ENCODE data around the gene PRKCB. TPM values are rescaled to one million over a fixed set of nuclear protein-coding genes. Genes with fewer than 3 reads are reported as not detected.

The PRKCB gene
- total and polyA plus RNA-seq, 2 of the 8 experiments (the other 6 are each of a cell fraction or from before 2014, with no cell fraction given): 7.1 to 12.1 TPM

- Histone ChIP-seq H3K36me3 (ENCODE audit: control insufficient read depth in 2 of 4, insufficient read depth in 4 of 4, low read length in 3 of 4) (no peaks in the 10 kb centered on the region), H2BK120ac (replicated peaks; ENCODE audit: low read depth, low read length) (no peak overlapping the region), H4K20me1 (replicated peaks in 1 of 2; ENCODE audit: control insufficient read depth in 1 of 2, insufficient read depth in 2 of 2, low read length in 2 of 2) (no peaks in the 10 kb centered on the region), H3K18ac (ENCODE audit: extremely low read depth, low read length) (no peak overlapping the region), H3K9ac (replicated peaks in 1 of 4; ENCODE audit: extremely low read depth in 1 of 4, low read depth in 3 of 4, low read length in 3 of 4) (no peak overlapping the region), H3K14ac (ENCODE audit: insufficient read length) (no peak overlapping the region), H4K91ac (replicated peaks; ENCODE audit: insufficient read length, low read length) (no peak overlapping the region), H3K4me2 (ENCODE audit: insufficient read depth in 1 of 2, low read depth in 2 of 2, low read length in 2 of 2) (no peak overlapping the region), H3K9me3 (ENCODE audit: insufficient read depth in 2 of 2, low read depth in 1 of 2, low read length in 1 of 2) (no peaks in the 10 kb centered on the region), H4K8ac (ENCODE audit: extremely low read depth, insufficient read depth, low read length) (no peak overlapping the region; the same call in 1 of the 2 replicates), H2AK5ac (ENCODE audit: low read depth, low read length) (no peak overlapping the region), H2BK5ac (ENCODE audit: low read depth, low read length) (no peak overlapping the region), H3K27me3 (replicated peaks in 1 of 4; ENCODE audit: control insufficient read depth in 3 of 4, extremely low read depth in 1 of 4, insufficient read depth in 3 of 4, low read length in 3 of 4) (no peaks in the 10 kb centered on the region), H2BK20ac (ENCODE audit: low read length) (no peak overlapping the region), H3K56ac (replicated peaks; ENCODE audit: insufficient read length, low read depth, low read length) (no peak overlapping the region), H3K79me2 (ENCODE audit: control insufficient read depth in 1 of 2, insufficient read depth in 2 of 2, low read length in 2 of 2) (no peaks in the 10 kb centered on the region), H3K4ac (replicated peaks; ENCODE audit: insufficient read length, low read depth, low read length) (no peak overlapping the region), H4K5ac (ENCODE audit: insufficient read length, low read depth, low read length) (no peak overlapping the region), H3K23me2 (ENCODE audit: low read depth, low read length) (no peaks in the 10 kb centered on the region), H2BK15ac (ENCODE audit: low read length) (no peak overlapping the region), H3K27ac (ENCODE audit: low read depth, low read length) (no peak overlapping the region), H2BK12ac (ENCODE audit: low read depth, low read length) (no peak overlapping the region), H3K79me1 (ENCODE audit: low read depth, low read length) (no peaks in the 10 kb centered on the region), H3K4me3 (ENCODE audit: extremely low read depth in 1 of 4, insufficient read depth in 2 of 4, low read depth in 3 of 4, low read length in 4 of 4) (no peak overlapping the region), H3K4me1 (replicated peaks in 1 of 4; ENCODE audit: control insufficient read depth in 3 of 4, insufficient read depth in 4 of 4, low read length in 3 of 4) (no peaks in the 10 kb centered on the region), H2AFZ (ENCODE audit: low read length) (no peak overlapping the region), H3K23ac (ENCODE audit: insufficient read length) (no peak overlapping the region)
- ChIA-PET CTCF (ENCODE audit: partially characterized antibody) (interaction anchor here (0.6 to 7.8 kb wide), 54 partner anchors 9 to 1152 kb away, joined by 3 to 52 read pairs (median 3); partner anchors contain the start of gene CHP2), POLR2A (ENCODE audit: partially characterized antibody) (interaction anchor here (0.7 to 1.0 kb wide), 3 partner anchors 9 to 231 kb away, joined by 3 to 4 read pairs (median 3); no protein-coding TSS in a partner anchor)
- DNase-seq (ENCODE audit: low read depth in 1 of 2, low spot score in 2 of 2) (peak; percentile 10 to 80), FAIRE-seq (no peak)
- 49% methylated on average over 8 of the region's 8 CpGs; no CpG with 5 or more reads in 1 of the 2 experiments for WGBS, 2 experiments (ENCODE audit: extremely low coverage in 1 of 2, insufficient coverage in 1 of 2, insufficient read length in 1 of 2, insufficient replicate concordance in 2 of 2, low coverage in 1 of 2, low lambda C conversion rate in 2 of 2, missing lambda C conversion rate in 1 of 2)
- no peak for TF ChIP-seq TBP (IDR thresholded peaks at IDR 0.05; ENCODE audit: low read depth, low read length)
- no peak for TF ChIP-seq BCL11A (IDR thresholded peaks at IDR 0.05; ENCODE audit: low read depth in 2 of 2, low read length in 2 of 2)
- no peak for TF ChIP-seq POU5F1 (IDR thresholded peaks at IDR 0.05; ENCODE audit: low read depth, low read length)
- TF ChIP-seq JUN (IDR thresholded peaks at IDR 0.05; ENCODE audit: low read depth, low read length): no peak
- no peak for TF ChIP-seq EGR1 (IDR thresholded peaks at IDR 0.05; ENCODE audit: borderline replicate concordance, low read depth, low read length)
- TF ChIP-seq SP2 (IDR thresholded peaks at IDR 0.05; ENCODE audit: low read length): no peak
- no peak for TF ChIP-seq TAF1 (IDR thresholded peaks at IDR 0.05; ENCODE audit: low read depth, low read length)
- no peak for TF ChIP-seq ZNF274 (IDR thresholded peaks at IDR 0.05; ENCODE audit: borderline replicate concordance, extremely low read depth, low read length)
- peak; percentile 83 to 89 for TF ChIP-seq RAD21 (IDR thresholded peaks at IDR 0.05 in 1 of 2, conservative IDR thresholded peaks at IDR 0.05 in 1 of 2; ENCODE audit: low read depth in 2 of 2, low read length in 2 of 2)
- no peak for TF ChIP-seq SUZ12 (IDR thresholded peaks at IDR 0.05; ENCODE audit: low read length)
- peak; percentile 72 to 83 (median 82) for TF ChIP-seq CTCF (IDR thresholded peaks at IDR 0.05; ENCODE audit: control extremely low read depth in 1 of 3, insufficient read depth in 1 of 3, low read depth in 1 of 3, low read length in 3 of 3)
Observed at GRCh38 chr16:24010440-24011089, 174.8 kb downstream of the PRKCB start.
